SIG-M5 treated with dmso at 0.1 percent for 504 hours (cell line): Measurements from ENCODE around the gene ZNF207.
"Not testable (repeated sequence)": the region's sequence is repeated elsewhere in the genome, so short reads cannot be mapped to it uniquely, and the experiment has no call there.

Experiments
- DNase-seq: peaks from one replicate; lab custom pipeline; 2025; ENCODE audit not compliant: unreplicated experiment; lab: John Stamatoyannopoulos, UW

ZNF207 gene

GRCh38 chr17:32385971-32386370 lies 36.0 kb downstream of the ZNF207 start:
- DNase-seq: no peak

DNA sequence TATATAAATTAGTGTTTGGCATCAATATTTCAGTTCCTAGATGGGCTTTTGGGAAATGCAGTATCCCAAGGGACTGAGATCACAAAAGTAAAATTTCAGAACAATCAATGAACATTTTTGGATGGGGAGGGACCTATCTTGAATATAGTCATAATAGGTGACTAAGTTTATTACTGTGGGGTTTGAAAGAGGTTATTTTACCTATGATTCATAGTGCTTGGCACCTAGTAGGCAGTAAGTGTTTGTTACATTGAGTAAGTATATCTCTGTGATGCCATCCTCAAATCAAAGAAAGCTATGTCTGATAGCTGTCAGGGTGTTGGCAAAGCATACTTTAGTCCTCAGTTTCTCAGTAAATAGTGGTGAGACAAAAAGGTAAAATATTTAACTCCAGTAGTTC lies 36.9 kb downstream of the ZNF207 start:
- no peak for DNase-seq

DNA sequence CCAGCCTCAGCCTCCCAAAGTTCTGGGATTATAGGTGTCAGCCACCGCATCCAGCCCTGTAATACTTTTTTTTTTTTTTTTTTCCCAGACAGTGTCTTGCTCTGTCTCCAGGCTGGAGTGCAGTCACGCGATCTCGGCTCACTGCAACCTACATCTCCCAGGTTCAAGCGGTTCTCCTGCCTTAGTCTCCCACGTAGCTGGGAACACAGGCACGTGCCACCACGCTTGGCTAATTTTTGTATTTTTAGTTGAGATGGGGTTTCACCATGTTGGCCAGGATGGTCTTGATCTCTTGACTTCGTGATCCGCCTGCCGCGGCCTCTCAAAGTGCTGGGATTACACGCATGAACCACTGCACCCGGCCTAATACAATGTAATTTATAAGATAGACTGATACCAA lies 38.2 kb downstream of the ZNF207 start:
- DNase-seq: not testable (repeated sequence)

DNA sequence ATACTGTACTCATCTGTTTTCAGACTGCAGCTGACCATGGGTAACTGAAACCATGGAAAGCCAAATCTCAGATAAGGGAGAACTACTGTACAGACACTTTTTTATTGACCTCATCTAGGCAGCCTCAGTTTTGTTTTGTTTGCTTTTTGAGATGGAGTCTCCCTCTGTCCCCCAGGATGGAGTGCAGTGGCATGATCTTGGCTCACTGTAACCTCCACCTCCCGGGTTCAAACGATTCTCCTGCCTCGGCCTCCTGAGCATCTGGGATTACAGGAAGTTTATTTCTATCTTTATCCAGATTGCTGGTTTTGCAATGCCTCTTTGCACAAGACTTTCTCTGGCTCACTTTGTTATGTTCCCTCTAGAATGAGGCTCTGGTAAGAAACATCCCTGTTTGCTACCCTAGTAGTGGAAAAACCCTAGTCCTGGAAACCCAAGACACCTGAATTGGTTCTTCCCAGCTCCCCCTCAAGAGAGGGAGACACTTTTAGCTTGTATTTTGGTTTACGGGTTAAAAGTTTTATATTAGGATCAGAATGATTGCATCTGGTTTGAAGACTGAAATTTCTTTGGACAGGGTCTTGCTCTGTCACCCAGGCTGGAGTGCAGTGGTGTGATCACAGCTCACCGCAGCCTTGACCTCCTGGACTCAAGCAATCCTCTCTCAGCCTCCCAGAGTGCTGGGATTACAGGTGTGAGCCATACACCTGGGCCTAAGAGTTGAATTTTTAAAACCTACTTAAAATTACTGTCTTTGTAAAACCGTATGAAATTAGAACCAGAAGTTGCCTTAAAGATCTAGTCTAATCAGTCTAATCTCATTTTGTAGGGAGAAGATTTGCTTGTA lies 38.9 kb downstream of the ZNF207 start:
- DNase-seq: no peak

DNA sequence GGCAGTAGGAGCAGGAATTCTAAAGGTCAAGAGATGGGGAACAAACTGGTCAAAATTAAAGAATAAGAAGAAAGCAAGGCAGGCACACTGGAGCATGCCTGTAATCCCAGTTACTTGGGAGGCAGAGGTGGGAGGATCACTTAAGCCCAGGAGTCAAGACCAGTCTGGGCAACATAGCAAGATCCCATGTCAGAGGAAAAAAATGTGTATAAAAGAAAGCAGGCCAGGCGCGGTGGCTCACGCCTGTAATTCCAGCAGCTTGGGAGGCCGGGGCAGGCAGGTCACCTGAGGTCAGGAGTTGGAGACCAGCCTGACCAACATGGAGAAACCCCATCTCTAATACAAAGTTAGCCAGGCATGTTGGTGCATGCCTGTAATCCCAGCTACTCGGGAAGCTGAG lies 43.9 kb downstream of the ZNF207 start:
- DNase-seq: no peak

DNA sequence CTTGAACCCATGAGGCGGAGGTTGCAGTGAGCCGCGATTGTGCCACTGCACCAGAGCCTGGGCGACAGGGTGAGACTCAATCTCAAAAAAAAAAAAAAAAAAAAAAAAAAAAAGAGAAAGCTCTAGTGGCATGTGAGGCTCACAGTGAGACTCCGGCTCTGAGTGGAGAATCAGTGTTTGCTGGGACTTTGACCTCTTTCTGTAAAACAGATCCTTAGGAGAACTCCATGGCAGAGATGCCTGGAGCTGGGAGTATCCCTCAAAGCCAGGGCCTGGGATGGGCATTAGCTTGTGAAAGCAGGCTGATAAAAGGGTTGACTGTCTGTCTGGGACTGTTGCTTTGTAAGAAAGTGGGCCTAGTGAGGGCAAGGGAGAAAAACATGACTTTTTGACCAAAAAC lies 46.4 kb downstream of the ZNF207 start:
- no peak for DNase-seq

DNA sequence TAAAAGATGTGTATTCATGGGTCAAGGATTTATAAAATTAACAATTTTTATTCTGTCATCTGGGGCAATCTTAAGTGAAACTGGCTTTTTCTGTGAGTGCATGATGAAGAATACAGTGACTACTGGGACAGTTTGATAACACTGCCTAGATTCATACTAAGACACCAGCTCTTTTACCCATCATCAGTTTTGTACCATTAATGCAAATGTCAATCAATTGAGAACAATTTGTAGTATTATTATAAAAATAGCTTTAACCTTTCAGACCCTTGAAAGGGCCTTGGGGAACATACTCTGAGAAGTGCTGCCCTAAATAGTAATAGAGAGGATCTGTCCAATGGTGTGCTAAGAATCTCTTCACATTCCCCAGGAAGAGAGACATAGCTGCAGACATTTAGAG lies 49.0 kb downstream of the ZNF207 start:
- no peak for DNase-seq

DNA sequence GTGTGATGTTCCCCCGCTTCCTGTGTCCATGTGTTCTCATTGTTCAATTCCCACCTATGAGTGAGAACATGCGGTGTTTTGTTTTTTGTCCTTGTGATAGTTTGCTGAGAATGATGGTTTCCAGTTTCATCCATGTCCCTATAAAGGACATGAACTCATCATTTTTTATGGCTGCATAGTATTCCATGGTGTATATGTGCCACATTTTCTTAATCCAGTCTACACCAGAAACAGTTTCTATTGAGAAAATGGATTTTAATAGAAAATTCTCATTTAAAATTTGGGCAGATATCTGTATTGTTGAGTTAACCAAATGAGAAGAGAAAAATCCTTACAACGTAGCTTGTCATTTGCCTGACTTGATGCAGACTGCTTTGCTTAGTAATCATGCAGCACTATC lies 60.1 kb downstream of the ZNF207 start:
- DNase-seq: not testable (repeated sequence)

- DNase-seq: no peak
These were observed 76.9 kb downstream of the ZNF207 start for GRCh38 chr17:32426894-32427293.

DNA sequence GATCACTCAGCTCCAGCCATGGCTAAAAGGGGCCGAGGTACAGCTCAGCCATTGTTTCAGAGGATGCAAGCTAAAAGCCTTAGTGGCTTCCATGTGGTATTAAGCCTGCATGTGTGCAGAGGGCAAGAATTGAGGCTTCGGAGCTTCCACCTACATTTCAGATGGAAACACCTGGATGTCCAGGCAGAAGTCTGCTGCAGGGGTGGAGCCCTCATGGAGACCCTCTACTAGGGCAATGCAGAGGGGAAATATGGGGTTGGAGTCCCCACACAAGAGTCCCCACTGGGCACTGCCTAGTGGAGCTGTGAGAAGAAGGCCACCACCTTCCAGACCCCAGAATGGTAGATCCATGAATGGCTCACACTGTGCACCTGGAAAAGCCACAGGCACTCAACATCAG lies 79.6 kb downstream of the ZNF207 start:
- DNase-seq: no peak
